NCI-H2029 (cell line): ENCODE results near the gene ZNF385B.

Source experiments
- DNase-seq: peaks from one replicate; lab custom pipeline; 2025; lab: John Stamatoyannopoulos, UW

ZNF385B gene

GRCh38 chr2:179440642-179441251 lies 420.7 kb downstream of the ZNF385B start:
- DNase-seq, result peak; percentile 31

DNA sequence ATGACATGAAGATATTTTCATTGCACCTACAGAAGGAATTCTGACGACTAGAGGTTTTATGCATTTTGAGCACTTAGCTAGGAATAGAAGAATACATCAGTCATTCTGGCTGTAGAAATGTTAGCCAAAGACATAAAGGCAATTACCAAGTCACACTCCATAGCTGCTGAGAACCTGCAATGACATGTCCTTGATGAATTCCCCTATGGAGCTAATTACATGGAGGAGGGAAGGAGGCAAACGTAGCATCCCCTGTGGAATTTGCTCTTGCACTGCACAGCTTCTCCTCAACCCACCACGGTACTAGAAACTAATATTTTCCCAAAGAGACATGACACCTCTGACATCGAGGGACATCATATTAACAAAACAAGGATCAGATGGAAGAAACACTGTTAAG lies 422.8 kb downstream of the ZNF385B start:
- DNase-seq, result no peak

DNA sequence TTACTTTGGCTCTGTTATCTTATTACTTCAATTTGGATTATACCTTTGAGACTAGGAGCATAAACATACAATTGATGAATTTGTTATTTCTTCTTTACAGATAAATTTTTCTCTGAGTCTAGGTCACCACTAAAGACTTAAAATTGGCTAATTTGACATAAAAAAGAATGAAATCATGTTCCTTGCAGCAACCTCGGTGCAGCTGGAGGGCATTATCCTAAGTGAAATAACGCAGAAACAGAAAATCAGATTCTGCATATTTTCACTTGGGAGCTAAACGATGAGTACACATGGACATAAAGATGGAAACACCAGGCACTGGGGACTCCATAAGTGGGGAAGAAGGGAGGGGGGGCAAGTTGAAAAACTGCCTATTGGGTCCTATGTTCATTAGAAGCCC lies 424.0 kb downstream of the ZNF385B start:
- no peak for DNase-seq

DNA sequence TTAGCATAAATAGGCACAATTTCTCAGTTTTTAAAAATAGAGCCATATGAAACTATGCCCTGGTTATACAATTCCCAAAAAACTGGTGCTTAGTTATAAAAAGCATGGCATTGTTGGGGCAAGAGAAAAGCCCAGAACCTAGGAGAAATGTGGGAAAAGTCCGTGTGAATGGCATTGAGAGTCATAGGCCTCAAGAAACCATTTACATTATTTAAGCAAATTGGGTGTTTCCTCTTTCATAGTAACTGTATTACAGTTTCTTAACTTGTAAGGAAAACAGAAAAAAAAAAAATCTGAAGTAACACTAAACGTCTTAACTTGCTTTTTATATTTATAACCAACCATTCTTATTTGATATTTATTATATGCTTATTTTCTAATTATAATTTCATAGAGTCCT lies 425.8 kb downstream of the ZNF385B start:
- no peak for DNase-seq

DNA sequence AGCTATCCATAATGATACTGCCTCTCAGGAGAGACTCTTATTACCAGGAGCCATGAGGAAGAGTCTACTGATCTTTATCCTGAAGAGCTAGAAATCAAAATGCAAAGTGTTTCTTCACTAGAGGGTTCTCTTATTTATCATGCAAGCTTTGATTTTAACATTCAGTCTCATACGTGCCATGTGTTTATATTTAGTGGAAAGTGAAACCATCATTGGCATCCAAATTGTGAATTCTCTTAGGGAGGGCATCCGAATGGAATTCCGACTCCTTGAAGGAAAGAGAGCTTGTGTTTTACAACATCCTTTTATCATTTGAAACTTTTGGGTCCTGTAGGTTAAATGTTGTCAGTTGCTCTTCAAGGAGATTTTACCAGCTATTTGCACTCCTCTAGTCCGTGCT lies 426.4 kb downstream of the ZNF385B start:
- DNase-seq, result no peak

DNA sequence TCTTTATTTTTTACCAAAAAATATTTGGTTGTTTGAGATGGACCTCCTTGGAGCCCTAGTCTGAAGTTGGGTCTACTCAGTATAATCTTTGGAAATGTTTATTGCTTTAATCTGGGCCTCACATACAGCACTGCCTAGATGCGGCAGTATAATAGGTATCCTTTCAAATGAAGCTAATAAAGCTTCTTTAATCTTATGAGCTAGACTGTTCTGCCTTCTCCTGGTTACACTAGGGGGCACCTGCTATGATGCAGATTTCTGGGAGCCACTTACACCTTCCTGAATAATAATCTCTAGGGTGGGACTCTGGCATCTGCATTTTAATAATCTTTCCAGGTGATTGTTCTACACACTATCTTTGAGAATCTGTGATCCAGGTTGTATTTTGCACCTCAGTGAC lies 427.1 kb downstream of the ZNF385B start:
- no peak for DNase-seq

- DNase-seq, result no peak
Observed at GRCh38 chr2:179432751-179433150, 428.7 kb downstream of the ZNF385B start.

GRCh38 chr2:179429597-179429996 lies 431.8 kb downstream of the ZNF385B start:
- no peak for DNase-seq

- DNase-seq, result no peak
Observed at GRCh38 chr2:179429060-179429471, 432.3 kb downstream of the ZNF385B start.

DNA sequence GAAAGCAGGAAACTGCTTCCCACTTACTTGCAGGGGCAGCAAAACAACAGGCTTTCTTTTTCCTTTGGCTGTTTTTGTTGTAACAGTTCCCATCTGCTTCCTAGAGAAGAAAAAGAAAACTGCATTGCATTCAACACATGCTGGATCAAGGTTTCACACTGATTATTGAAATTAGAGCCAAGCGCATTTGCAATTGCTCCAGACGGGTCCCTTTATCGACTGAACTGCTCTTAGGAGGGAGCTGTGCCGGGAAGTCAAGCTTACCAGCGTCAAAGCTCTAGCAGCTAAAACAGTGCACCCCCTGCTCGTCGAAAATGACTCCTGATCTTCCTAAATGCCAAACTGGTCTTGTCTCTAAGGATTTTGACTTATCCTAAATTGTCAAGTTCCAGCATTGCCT lies 432.8 kb downstream of the ZNF385B start:
- no peak for DNase-seq

DNA sequence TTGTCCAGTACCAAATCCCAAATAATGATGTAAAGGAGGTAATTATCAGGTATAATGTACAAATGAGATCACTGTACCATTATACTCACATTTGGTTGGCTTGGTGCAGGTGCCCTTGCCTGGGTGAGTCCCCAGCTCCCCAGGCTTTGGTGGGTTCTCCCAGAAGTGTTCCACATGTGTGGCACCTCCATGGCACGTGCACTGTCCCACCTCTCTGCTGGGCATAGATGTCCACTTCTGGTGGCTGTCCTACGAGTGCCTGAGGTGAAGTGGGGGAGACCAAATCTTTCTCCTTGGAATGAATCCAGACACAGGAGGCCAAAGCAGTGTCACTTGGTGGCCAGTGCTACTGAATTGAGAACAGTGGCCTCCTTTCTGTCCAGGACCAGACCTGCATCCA lies 434.3 kb downstream of the ZNF385B start:
- DNase-seq, result no peak

- DNase-seq, result no peak
Observed at GRCh38 chr2:179424571-179424970, 436.8 kb downstream of the ZNF385B start.

GRCh38 chr2:179422037-179422643 lies 439.3 kb downstream of the ZNF385B start:
- peak; percentile 8 for DNase-seq

GRCh38 chr2:179417436-179417949 lies 443.9 kb downstream of the ZNF385B start:
- DNase-seq, result no peak

DNA sequence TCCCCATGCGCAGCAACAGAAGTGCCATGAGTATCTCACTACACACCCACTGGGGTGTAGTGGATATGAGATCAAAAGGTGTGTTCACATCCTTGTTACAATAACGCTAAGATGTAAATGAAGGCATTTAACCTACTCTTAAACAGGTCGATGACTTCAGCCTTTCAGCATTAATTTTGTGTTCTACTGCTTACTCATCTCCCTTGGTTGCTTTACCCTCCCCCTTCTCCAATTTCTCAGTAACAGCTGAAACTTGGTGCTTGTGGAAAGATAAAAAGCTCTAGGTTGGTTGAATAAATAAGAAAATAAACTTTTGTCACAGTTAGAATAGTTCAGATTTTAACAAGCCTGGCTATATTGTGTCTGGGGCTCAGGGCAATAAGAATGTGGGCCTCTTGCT lies 449.3 kb downstream of the ZNF385B start:
- DNase-seq, result no peak

DNA sequence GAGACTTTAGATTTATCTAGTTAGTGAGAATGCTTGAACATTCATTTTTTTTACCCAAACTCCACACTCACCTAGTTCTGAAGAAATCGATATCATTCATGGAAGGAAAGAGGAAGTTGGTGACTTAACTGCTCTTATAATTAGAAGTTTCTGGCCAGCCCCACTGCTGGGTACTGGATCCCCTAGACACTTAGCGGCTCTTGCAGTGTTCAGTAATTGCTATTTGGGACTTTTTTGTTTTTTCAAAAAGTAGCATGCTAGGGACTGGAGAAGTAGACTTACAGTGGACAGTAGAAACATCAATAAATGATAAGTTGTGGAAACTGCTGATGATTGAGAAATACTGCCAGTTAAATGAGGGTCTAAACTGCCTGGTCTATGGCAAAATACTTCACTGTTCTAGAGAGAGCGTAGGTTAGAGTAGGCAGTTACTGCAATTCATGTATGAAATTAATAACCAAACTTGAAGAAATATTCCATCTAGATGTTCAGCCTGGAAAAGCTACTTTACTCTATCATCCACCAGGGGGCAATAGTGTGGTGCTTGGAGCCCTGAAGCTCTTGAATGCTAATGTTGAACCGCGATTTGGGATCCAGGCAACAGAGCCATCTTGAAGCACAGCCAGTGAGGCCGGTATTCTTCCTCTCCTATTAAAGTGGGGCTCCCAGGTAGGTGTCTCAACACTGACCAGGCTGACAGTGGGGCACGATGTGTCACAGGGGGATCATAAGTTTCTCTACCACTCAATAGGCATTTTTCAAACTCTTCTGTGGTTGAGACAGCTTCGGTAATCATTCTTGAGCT lies 450.7 kb downstream of the ZNF385B start:
- DNase-seq, result peak; percentile 44

GRCh38 chr2:179403624-179404023 lies 457.8 kb downstream of the ZNF385B start:
- no peak for DNase-seq

- DNase-seq, result no peak
Observed at GRCh38 chr2:179393481-179393880, 467.9 kb downstream of the ZNF385B start.
